ENCODE results near the gene IL23R.
"Not testable (repeated sequence)": the region's sequence is repeated elsewhere in the genome, so short reads cannot be mapped to it uniquely, and the experiment has no call there.

IL23R gene

GRCh38 chr1:67194209-67194863, 28.1 kb downstream of the IL23R start:
- DNase-seq, result no peak

- DNase-seq, result no peak
Observed at GRCh38 chr1:67200755-67201154, 34.5 kb downstream of the IL23R start.

DNA sequence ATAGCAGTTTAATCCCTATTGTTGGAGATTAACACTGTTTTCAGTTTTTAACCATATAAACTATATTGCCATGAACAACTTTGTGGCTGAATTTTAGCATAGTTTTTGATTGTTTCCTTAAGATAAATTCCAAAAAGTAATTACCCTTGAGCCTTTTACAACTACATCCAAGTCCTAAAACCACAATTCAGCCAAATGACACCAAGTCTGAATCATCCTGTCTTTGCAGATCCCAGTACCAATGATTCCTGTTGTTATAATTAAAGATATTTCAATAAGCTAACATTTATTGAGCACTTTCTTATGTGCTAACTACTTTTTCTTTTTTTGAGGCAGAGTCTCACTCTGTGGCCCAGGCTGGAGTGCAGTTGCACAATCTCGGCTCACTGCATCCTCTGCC, 35.6 kb downstream of the IL23R start:
- DNase-seq, result no peak

DNA sequence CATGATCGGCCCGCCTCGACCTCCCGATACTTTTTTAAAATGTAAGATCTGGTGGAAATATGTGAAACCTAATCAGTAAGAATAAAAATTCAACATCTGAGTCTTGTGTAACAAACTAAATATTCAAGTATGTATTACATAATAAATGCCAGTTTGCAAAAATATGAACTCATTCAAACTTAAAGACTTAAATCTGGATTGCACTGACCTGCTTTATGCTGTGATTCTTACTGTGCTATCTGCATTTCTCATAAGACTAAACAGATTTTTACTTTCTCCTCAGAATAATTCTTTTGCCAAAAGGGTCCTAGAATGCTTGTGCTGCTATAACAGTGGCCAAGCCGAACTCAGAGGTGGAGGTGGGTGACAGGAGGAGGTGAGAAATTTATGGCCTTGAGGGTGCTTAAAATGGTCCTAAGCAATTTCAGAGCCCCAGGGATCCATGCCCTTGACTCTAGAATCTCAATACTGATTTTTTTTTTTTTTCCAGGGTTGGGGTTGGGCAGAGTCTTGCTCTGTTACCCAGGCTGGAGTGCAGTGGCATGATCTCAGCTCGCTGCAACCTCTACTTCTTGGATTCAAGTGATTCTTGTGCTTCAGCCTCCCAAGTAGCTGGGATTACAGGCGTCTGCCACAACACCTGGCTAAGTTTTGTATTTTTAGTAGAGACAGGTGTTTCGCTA, 38.2 kb downstream of the IL23R start:
- DNase-seq, result no peak

DNA sequence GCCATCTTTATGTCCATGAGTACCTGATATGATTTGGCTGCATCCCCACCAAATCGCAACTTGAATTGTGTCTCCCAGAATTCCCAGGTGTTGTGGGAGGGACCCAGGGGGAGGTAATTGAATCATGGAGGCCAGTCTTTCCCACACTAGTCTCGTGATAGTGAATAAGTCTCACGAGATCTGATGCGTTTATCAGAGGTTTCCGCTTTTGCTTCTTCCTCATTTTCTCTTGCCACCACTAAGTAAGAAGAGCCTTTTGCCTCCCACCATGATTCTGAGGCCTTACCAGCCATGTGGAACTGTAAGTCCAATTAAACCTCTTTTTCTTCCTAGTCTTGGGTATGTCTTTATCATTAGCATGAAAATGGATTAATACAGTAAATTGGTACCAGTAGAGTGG, 41.1 kb downstream of the IL23R start:
- not testable (repeated sequence) for DNase-seq

DNA sequence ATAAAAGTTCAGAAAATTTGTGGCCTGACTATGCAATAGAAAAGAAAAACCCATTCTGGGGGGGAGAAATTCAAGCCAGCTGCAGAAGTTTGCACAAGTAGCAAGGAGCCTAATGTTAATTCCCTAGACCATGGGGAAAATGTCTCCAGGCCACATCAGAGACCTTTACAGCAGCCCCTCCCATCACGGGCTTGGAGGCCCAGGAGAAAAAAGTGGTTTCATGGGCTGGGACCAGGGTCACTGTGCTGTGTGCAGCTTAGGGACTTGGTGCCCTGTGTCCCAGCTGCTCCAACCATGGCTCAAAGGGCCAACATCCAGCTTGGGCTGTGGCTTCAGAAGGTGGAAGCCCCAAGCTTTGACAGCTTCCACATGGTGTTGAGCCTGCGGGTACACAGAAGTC, 42.0 kb downstream of the IL23R start:
- no peak for DNase-seq

DNA sequence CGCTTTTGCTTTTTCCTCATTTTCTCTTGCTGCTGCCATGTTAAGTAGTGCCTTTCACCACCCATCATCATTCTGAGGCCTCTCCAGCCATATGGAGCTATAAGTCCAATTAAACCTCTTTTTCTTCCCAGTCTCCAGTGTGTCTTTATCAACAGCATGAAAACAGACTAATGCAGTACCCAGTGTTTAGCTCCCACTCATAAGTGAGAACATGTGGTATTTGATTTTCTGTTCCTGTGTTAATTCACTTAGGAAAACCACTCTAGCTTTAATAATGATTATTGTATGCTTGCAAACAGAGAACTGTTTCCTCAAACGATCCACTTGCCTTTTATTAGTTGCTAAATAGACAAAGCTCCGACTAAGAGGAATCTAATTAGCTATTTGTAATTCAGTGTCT, 43.3 kb downstream of the IL23R start:
- no peak for DNase-seq

DNA sequence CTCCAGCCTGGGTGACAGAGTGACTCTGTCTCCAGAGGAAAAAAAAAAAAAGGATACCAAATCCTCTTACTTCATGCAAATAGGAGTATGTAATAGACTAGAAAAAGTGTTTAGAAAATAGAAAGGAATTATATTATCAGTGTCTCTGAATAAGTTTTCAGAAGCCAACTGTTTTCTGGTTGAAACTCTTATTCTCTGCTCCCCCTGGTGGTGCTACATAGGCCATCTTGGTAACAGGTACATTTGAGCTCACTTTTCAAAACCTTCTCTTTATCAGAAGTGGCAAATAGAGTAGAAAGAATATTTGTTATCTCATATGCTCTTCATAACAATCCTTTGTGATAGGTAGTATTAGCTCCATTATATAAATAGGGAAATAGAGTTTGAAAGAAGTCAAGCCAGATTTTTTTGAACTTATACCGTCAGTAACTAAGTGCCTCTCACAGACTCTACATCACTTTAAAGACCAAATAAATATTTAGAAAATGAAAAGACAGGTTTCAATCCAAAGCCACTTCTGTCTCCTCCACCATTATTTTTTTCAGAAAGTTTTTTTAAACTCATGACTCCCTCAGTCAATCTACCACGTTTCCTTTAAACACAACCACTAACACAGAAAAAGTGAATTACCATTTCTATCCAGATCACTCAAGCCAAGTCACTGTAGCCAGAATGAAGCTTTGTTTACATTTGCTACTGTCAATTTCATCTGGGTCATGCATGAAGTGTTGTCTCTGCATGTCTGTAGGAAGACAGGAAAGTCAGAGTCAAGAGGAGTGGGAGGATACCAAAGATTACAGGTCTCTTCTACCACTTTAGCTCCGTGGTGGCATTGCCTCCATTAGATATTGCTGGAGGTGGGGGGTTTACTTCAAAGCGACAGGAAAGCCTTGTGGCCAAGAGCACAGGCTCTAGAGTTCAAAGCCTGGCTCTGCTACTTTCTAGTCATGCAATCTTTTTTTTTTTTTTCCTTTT, 45.6 kb downstream of the IL23R start:
- DNase-seq, result no peak

DNA sequence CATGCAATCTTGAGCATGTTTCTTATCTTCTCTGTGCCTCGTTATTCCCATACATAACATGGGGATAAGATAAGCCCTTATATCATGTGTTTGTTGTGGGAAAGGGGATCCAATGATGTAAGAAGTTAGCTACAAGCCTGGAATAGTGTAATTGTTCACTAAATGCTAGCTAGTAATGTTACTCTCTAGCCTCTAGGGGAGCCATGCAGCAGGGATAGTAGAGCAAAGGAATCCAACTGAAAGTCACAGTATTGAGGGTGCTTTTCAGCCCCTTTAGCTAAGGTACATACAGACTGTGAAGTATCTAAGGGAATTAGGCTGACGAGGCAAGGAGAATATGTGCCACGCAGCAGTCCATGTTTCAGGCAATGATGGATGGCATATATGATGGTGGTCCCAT, 46.9 kb downstream of the IL23R start:
- peak; percentile 10 for DNase-seq

- DNase-seq, result no peak
Observed at GRCh38 chr1:67213948-67214347, 47.7 kb downstream of the IL23R start.

DNA sequence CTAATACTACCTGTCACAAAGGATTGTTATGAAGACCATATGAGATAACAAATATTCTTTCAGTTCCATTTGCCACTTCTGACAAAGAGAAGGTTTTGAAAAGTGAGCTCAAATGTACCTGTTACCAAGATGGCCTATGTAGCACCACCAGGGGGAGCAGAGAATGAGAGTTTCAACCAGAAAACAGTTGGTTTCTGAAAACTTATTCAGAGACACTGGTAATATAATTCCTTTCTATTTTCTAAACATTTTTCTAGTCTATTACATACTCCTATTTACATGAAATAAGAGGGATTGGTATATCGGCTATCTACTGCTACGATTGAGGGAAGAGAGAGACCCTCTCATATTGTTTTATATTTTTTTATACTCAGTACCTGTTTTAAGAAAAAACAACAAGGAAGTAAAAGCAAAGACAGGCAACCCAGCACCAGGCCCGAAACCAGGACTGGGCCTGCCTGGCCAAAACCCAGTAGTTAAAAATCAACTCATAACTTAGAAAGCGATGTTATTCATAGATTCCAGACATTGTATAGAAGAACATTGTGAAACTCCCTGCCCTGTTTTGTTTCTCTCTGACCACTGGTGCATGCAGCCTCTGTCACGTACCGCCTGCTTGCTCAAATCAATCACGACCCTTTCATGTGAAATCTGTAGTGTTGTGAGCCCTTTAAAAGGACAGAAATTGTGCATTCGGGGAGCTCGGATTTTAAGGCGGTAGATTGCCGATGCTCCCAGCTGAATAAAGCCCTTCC, 48.3 kb downstream of the IL23R start:
- no peak for DNase-seq

- no peak for DNase-seq
Observed at GRCh38 chr1:67216401-67216800, 50.1 kb downstream of the IL23R start.

- DNase-seq, result no peak
Observed at GRCh38 chr1:67217417-67217816, 51.2 kb downstream of the IL23R start.

- DNase-seq, result no peak
Observed at GRCh38 chr1:67217938-67218337, 51.7 kb downstream of the IL23R start.

DNA sequence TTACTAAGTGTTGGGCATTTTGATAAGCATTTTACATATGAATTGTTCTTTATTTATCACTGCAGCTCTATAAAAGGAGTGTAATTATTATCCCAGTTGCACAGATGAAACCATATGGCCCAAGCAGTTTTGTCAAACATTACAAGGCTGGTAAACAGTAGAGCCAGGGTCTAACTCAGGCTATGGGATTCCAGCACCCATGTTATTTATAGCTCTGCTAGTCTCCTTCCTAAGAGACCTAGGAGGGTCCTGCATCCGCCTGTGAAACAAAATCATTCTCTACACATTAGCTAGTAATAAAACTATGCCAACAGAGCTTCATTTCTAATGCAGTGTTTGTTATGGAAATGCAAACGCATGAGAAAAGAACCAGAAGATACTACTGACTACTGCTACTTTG, 58.6 kb downstream of the IL23R start:
- DNase-seq, result no peak

DNA sequence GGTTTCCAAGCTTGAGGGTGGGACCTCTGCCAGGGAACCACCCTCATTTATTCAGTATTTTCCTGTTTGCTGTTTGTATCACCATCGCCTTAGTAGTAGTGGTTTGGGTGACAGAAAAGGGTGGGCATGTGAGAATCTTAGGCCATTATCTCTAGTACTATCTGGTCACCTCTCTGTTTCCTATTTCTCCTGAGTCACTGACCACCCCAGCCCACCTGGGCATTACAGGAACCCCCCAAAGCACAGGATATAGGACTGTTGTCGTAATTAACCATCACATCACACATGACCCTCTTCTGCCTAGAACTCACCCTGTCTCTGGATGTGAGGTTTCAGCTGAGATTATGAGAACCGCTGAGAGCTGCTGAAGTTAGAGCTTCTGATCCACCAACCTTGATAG, 60.4 kb downstream of the IL23R start:
- no peak for DNase-seq

GRCh38 chr1:67227196-67227595, 60.9 kb downstream of the IL23R start:
- no peak for DNase-seq

DNA sequence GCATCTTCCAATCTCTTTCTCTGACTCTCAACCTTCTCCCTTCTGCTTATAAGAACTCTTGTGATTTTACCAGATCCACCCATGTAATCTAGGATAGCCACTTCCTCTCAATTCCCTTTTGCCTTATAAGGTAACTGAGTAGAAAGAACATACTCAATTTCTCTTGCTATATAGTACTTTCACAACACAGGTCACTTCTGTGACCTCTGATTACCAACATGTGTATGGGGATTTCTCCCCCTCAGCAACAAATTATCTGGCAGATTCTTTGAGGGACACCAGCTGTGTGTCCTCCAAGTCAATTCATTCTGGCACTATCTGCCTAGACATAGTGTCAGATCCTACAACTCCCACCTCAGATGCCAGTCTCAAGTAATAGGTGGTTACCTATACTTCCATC, 62.5 kb downstream of the IL23R start:
- no peak for DNase-seq

DNA sequence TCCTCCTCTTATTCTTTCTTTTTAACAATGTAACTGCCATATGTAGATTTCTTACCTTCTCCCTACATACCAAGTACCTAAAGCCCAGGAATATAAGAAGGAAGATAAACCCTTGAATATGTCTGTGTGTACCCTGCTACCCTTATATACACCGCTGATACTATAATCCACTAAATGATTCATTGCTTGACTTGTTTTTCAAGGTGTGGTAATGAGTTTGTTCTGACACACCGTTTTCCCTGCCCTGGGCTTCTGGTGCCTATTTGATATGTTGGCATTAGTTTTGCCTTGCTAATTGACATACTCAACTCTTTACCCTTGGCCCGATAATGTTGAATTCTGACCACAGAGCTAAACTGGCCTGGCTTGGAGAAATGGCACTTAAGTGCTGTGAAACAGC, 64.3 kb downstream of the IL23R start:
- no peak for DNase-seq

GRCh38 chr1:67236277-67236676, 70.0 kb downstream of the IL23R start:
- DNase-seq, result no peak

DNA sequence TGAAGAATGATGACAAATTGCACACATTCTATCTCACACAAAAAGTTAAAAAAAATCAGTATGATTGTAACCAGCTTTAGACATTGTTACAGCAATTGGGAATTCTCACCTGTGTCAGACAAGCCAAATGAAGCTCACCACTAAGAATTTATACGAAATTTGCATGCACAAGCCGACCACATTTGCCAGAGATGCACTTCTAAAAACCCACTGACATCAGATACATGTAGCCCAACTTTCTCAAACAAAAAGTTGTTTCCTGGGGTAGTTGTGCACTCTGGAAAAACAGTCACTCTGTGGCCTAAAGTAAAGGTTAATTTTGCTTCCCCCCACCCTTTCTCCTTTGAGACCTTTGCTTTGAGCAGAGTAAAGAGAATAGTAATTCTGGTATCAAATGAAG, 73.5 kb downstream of the IL23R start:
- DNase-seq, result no peak

DNA sequence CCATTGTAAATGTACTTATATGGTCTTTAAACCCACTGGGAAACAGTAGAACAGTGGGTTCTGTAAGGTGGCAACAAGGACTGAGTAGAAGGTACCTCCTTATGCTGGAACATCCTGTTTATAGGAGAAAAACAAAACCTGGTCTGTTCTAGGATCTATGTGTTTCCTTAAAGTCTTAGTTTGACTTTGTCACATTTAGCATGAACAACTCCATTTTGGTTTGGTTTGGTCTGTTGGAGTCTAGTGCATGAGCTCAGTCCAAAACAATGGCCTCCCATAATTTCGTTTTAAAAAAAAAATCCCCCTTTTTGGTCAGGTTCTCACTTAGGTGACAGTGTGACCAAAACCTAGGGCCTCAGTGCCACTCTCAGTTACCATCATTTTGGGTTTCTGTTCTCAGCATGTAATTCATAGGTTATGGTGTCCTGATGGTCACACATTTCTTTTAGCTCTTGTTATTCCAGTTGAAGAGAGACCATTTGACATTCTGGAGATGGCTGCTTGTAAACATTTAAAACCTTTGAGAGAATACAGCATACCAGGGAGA, 75.0 kb downstream of the IL23R start:
- no peak for DNase-seq

- no peak for DNase-seq
Observed at GRCh38 chr1:67242016-67242415, 75.8 kb downstream of the IL23R start.
